GM12801 (cell line): ENCODE results near the gene PEX14.

ENCODE experiments used
- CTCF ChIP-seq: IDR thresholded peaks from one replicate; pipeline ENCODE4 v1.5.1; 2011; ENCODE audit warnings: control low read depth; ENCODE audit not compliant: insufficient read length; ENCODE audit errors: extremely low read depth

PEX14 gene

GRCh38 chr1:10433790-10434189 is 41.0 kb upstream of the PEX14 start:
- TF ChIP-seq CTCF: no peak

GRCh38 chr1:10434590-10434989 is 40.2 kb upstream of the PEX14 start:
- no peak for TF ChIP-seq CTCF

GRCh38 chr1:10437052-10437451 is 37.7 kb upstream of the PEX14 start:
- no peak for TF ChIP-seq CTCF

GRCh38 chr1:10438677-10439163 is 36.0 kb upstream of the PEX14 start:
- TF ChIP-seq CTCF: no peak

GRCh38 chr1:10440305-10440704 is 34.4 kb upstream of the PEX14 start:
- no peak for TF ChIP-seq CTCF

- TF ChIP-seq CTCF: no peak
These were observed 34.0 kb upstream of the PEX14 start for GRCh38 chr1:10440794-10441193.

GRCh38 chr1:10444248-10444647 is 30.5 kb upstream of the PEX14 start:
- TF ChIP-seq CTCF: no peak

GRCh38 chr1:10444795-10445397 is 29.9 kb upstream of the PEX14 start:
- no peak for TF ChIP-seq CTCF
